Ramos (cell line): ENCODE results near the gene TBXA2R.

Source experiments
- in situ Hi-C: fragments of 300-500 bp; cut with MboI; formaldehyde crosslinking; loops from one replicate; pipeline ENCODE4 v1.14.3; 2022; ENCODE audit warnings: low sequenced_read_pairs; ENCODE audit not compliant: unreplicated experiment

TBXA2R gene

GRCh38 chr19:3563709-3564524 lies 42.8 kb downstream of the TBXA2R start:
- in situ Hi-C loops = no loop called here

- in situ Hi-C loops = no loop called here
Measured at GRCh38 chr19:3557461-3558248, 49.0 kb downstream of the TBXA2R start, which contains the start of gene MFSD12. Gene MFSD12, minus strand, starts transcription at chr19:3557586. Its CDS starts 183 bp downstream, at chr19:3557403.

GRCh38 chr19:3556978-3557460 lies 49.7 kb downstream of the TBXA2R start:
- in situ Hi-C loops = no loop called here

GRCh38 chr19:3556423-3556977 lies 50.2 kb downstream of the TBXA2R start:
- in situ Hi-C loops = no loop called here

- in situ Hi-C loops = no loop called here
Measured at GRCh38 chr19:3555653-3556422, 50.8 kb downstream of the TBXA2R start.

- in situ Hi-C loops = no loop called here
Measured at GRCh38 chr19:3554254-3555083, 52.2 kb downstream of the TBXA2R start.

GRCh38 chr19:3551792-3552095 lies 54.9 kb downstream of the TBXA2R start:
- in situ Hi-C loops = no loop called here

GRCh38 chr19:3550947-3551791 lies 55.5 kb downstream of the TBXA2R start:
- in situ Hi-C loops = no loop called here

GRCh38 chr19:3549816-3550215 lies 56.9 kb downstream of the TBXA2R start:
- in situ Hi-C loops = loop anchor here (10.0 kb wide), 1 partner anchor 65 kb away; no protein-coding TSS in a partner anchor

- in situ Hi-C loops = loop anchor here (10.0 kb wide), 1 partner anchor 66 kb away; no protein-coding TSS in a partner anchor
Measured at GRCh38 chr19:3548606-3549005, 58.1 kb downstream of the TBXA2R start.

- in situ Hi-C loops = loop anchor here (10.0 kb wide), 1 partner anchor 67 kb away; no protein-coding TSS in a partner anchor
Measured at GRCh38 chr19:3547767-3548282, 58.9 kb downstream of the TBXA2R start.

- in situ Hi-C loops = loop anchor here (10.0 kb wide), 1 partner anchor 67 kb away; no protein-coding TSS in a partner anchor
Measured at GRCh38 chr19:3547301-3547731, 59.4 kb downstream of the TBXA2R start.

GRCh38 chr19:3546119-3546518 lies 60.6 kb downstream of the TBXA2R start:
- in situ Hi-C loops = loop anchor here (10.0 kb wide), 1 partner anchor 69 kb away; no protein-coding TSS in a partner anchor

GRCh38 chr19:3545669-3546034 lies 61.0 kb downstream of the TBXA2R start:
- in situ Hi-C loops = loop anchor here (10.0 kb wide), 1 partner anchor 69 kb away; no protein-coding TSS in a partner anchor

- in situ Hi-C loops = loop anchor here (10.0 kb wide), 1 partner anchor 70 kb away; no protein-coding TSS in a partner anchor
Measured at GRCh38 chr19:3544742-3545668, 61.7 kb downstream of the TBXA2R start.
